SK-N-SH (cell line): Measurements from ENCODE around the gene ATP2C1. TPM values are rescaled to one million over a fixed set of nuclear protein-coding genes. Genes with fewer than 3 reads are reported as not detected.

Experiments used
- CTCF ChIA-PET: fragments of 300-600, 350-600 bp; formaldehyde crosslinking; extraction: SDS; loops from one replicate; lab custom pipeline; 2021; lab: Yijun Ruan, JAX
- POLR2A ChIA-PET: fragments of 350-600 bp; sonication (Branson Sonifier 250); formaldehyde crosslinking; extraction: SDS; loops from one replicate; lab custom pipeline; 2020; ENCODE audit warnings: antibody characterized with exemption, inconsistent platforms; lab: Yijun Ruan, JAX
- DNase-seq: peaks from one replicate; pipeline ENCODE4 v3.0.0; 2012
- H2AFZ ChIP-seq: fragments of 200-600 bp; sonication (generic); 2 replicates; pipeline ENCODE4 v1.8.1; 2016; ENCODE audit warnings: antibody characterized with exemption, mild to moderate bottlenecking, low read depth
- H3F3A ChIP-seq: fragments of 200-600 bp; sonication (generic); replicated peaks from 2 replicates; pipeline ENCODE3; 2016; ENCODE audit warnings: antibody characterized with exemption, mild to moderate bottlenecking; ENCODE audit not compliant: insufficient read depth
- H3K27ac ChIP-seq, 2 experiments: fragments of 200-500 bp in 1 of 2; fragments of 200-600 bp in 1 of 2; sonication (Bioruptor generic) in 1 of 2; sonication (generic), shearing (Covaris generic) in 1 of 2; 2 replicates each; pipeline versions ENCODE4 v1.5.1 to v1.6.1; 2014 to 2016; ENCODE audit warnings: low read depth in 2 of 2, inconsistent platforms in 1 of 2, low read length in 1 of 2, mild to moderate bottlenecking in 1 of 2, mixed read lengths in 1 of 2
- H3K27me3 ChIP-seq: fragments of 200-600 bp; sonication (generic), shearing (Covaris generic); 2 replicates; pipeline ENCODE4 v1.6.1; 2016; ENCODE audit warnings: mixed run types; ENCODE audit not compliant: insufficient read depth
- H3K36me3 ChIP-seq, 2 experiments: fragments of 200-500 bp in 1 of 2; fragments of 200-600 bp in 1 of 2; sonication (Bioruptor generic) in 1 of 2; sonication (generic) in 1 of 2; replicated peaks in 1 of 2; 2 replicates each; pipeline versions ENCODE3 to v1.5.1; 2014 to 2016; ENCODE audit warnings: low read length in 1 of 2, mild to moderate bottlenecking in 1 of 2; ENCODE audit not compliant: insufficient read depth in 2 of 2, control insufficient read depth in 1 of 2
- H3K4me1 ChIP-seq, 2 experiments: fragments of 200-500 bp in 1 of 2; fragments of 200-600 bp in 1 of 2; sonication (Bioruptor generic) in 1 of 2; sonication (generic), shearing (Covaris generic) in 1 of 2; 2 replicates each; pipeline versions ENCODE4 v1.5.1 to v1.6.1; 2014 to 2016; ENCODE audit warnings: low read depth in 1 of 2, low read length in 1 of 2, mixed run types in 1 of 2; ENCODE audit not compliant: insufficient read depth in 2 of 2, control insufficient read depth in 1 of 2
- H3K4me2 ChIP-seq: fragments of 200-600 bp; sonication (generic), shearing (Covaris generic); 2 replicates; pipeline ENCODE4 v1.6.1; 2017; ENCODE audit warnings: mixed run types
- H3K4me3 ChIP-seq, 2 experiments: fragments of 200-500 bp in 1 of 2; fragments of 200-600 bp in 1 of 2; sonication (Bioruptor generic) in 1 of 2; sonication (generic), shearing (Covaris generic) in 1 of 2; 2 replicates each; pipeline versions ENCODE4 v1.5.1 to v1.8.1; 2014 to 2016; ENCODE audit warnings: low read depth in 2 of 2, inconsistent platforms in 1 of 2, low read length in 1 of 2, mild to moderate bottlenecking in 1 of 2, mixed read lengths in 1 of 2, moderate library complexity in 1 of 2
- H3K79me2 ChIP-seq: fragments of 200-600 bp; sonication (generic); 2 replicates; pipeline ENCODE4 v1.8.1; 2017; ENCODE audit warnings: mild to moderate bottlenecking; ENCODE audit not compliant: insufficient read depth
- H3K9ac ChIP-seq: fragments of 200-600 bp; sonication (generic); 2 replicates; pipeline ENCODE4 v1.6.1; 2017; ENCODE audit warnings: mixed run types
- H3K9me2 ChIP-seq: fragments of 200-600 bp; sonication (generic); 2 replicates; pipeline ENCODE4 v1.6.1; 2017; ENCODE audit warnings: mixed run types
- H3K9me3 ChIP-seq: fragments of 200-600 bp; sonication (generic); 2 replicates; pipeline ENCODE4 v1.6.1; 2017; ENCODE audit warnings: mixed run types, mild to moderate bottlenecking, moderate library complexity
- H4K20me1 ChIP-seq: fragments of 200-600 bp; sonication (generic); 2 replicates; pipeline ENCODE4 v1.6.1; 2017; ENCODE audit warnings: mild to moderate bottlenecking, mixed run types; ENCODE audit not compliant: insufficient read depth
- EZH2phosphoT487 ChIP-seq: fragments of 200-600 bp; sonication (generic); IDR thresholded peaks from 2 replicates; pipeline ENCODE4 v1.6.1; 2017; ENCODE audit warnings: low read depth, mixed run types, mild to moderate bottlenecking, antibody characterized with exemption, moderate library complexity, borderline replicate concordance
- FOSL2 ChIP-seq: IDR thresholded peaks from 2 replicates; pipeline ENCODE4 v1.4.0; 2012; ENCODE audit warnings: low read depth, mild to moderate bottlenecking, moderate library complexity, borderline replicate concordance
- FOXM1 ChIP-seq: IDR thresholded peaks from 2 replicates; pipeline ENCODE4 v1.4.0; 2012; ENCODE audit warnings: low read depth, mild to moderate bottlenecking
- MEF2A ChIP-seq: IDR thresholded peaks from 2 replicates; pipeline ENCODE4 v1.4.0; 2012; ENCODE audit warnings: low read depth, borderline replicate concordance
- NFIC ChIP-seq: IDR thresholded peaks from 2 replicates; pipeline ENCODE4 v1.4.0; 2012; ENCODE audit warnings: borderline replicate concordance
- NRF1 ChIP-seq: IDR thresholded peaks from 2 replicates; pipeline ENCODE4 v1.6.1; 2012; ENCODE audit warnings: low read depth, mild to moderate bottlenecking, low read length
- POLR2AphosphoS5 ChIP-seq: IDR thresholded peaks from 2 replicates; pipeline ENCODE4 v1.6.1; 2012; ENCODE audit warnings: low read depth, low read length
- RXRA ChIP-seq: IDR thresholded peaks from 2 replicates; pipeline ENCODE4 v1.4.0; 2012; ENCODE audit warnings: low read depth, mild to moderate bottlenecking, borderline replicate concordance
- SIN3A ChIP-seq: IDR thresholded peaks from 2 replicates; pipeline ENCODE4 v1.6.1; 2012; ENCODE audit warnings: low read depth, mild to moderate bottlenecking, low read length, moderate library complexity, borderline replicate concordance
- SMC3 ChIP-seq: IDR thresholded peaks from 2 replicates; pipeline ENCODE4 v1.6.1; 2012; ENCODE audit warnings: low read depth, low read length, improper control_type of control experiment
- TEAD4 ChIP-seq: IDR thresholded peaks from 2 replicates; pipeline ENCODE4 v1.4.0; 2012; ENCODE audit warnings: mild to moderate bottlenecking, borderline replicate concordance; ENCODE audit not compliant: insufficient read depth
- USF2 ChIP-seq: fragments of 150-350 bp; IDR thresholded peaks from 2 replicates; pipeline ENCODE4 v1.6.1; 2017; ENCODE audit warnings: antibody characterized with exemption, low read length, low read depth, borderline replicate concordance
- ZBTB33 ChIP-seq: IDR thresholded peaks from 2 replicates; pipeline ENCODE4 v1.4.0; 2012; ENCODE audit warnings: low read depth, borderline replicate concordance
- WGBS: methylation state at CpG from one replicate; pipeline ENCODE4 v1.1.6; 2017; ENCODE audit warnings: low lambda C conversion rate; 5-methylcytosine and 5-hydroxymethylcytosine counted together
- polyA plus RNA-seq, 3 experiments: library from polyadenylated mRNA; depleted of rRNA; stranded (reverse); fragments of >200 nt; gene quantifications; 2 replicates each; pipeline ENCODE4 v1.2.3, GENCODE V29; 2012
- TF ChIP-seq, protein P1 (sequence below): fragments of 150-350 bp; IDR thresholded peaks from 2 replicates; pipeline ENCODE4 v1.6.1; 2016; ENCODE audit warnings: mild to moderate bottlenecking, low read depth, low read length
- TF ChIP-seq, protein P2 (sequence below): IDR thresholded peaks from 2 replicates; pipeline ENCODE4 v1.6.1; 2012; ENCODE audit warnings: mild to moderate bottlenecking, low read depth, low read length, moderate library complexity

ATP2C1 gene
- polyA plus RNA-seq, 1 of the 3 experiments (the other 2 are of a cell fraction) = 35.6 TPM

DNA sequence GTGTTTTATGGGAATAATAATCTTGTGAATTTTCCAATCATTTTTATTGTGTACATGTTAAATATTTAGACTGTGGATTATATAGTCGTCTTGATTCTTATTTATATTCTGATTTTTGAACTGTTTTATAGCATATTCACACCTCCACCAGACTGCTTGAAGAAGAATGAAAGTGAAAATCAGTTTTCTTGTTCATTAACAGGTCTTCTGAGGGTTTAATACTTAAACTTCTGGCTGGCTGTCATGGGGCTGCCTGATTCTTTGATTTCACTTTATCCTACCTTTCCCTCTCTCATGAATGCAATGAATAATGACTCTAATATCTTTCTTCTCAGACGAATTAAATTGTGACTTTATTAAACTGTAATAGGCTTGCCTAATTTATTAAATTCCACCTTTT is 56.2 kb downstream of the ATP2C1 start:
- no peaks in the 10 kb centered on the region for H4K20me1 ChIP-seq
- peaks cover 59 to 66% of the 10 kb centered on the region in 2 experiments for H3K36me3 ChIP-seq
- DNase-seq = no peak
- no peaks in the 10 kb centered on the region for H3K9me2 ChIP-seq
- 84% methylated on average over 2 of the region's 2 CpGs for WGBS
- ChIA-PET POLR2A (no interaction called here), CTCF (interaction anchor here (1.2 kb wide), 1 partner anchor 56 kb away, joined by 3 read pairs; the partner anchor contains the start of gene ATP2C1)
- no peak overlapping the region for H2AFZ ChIP-seq
- TF ChIP-seq NFIC (no peak), NRF1 (no peak), ZBTB33 (no peak)
- TF ChIP-seq, protein P1, sequence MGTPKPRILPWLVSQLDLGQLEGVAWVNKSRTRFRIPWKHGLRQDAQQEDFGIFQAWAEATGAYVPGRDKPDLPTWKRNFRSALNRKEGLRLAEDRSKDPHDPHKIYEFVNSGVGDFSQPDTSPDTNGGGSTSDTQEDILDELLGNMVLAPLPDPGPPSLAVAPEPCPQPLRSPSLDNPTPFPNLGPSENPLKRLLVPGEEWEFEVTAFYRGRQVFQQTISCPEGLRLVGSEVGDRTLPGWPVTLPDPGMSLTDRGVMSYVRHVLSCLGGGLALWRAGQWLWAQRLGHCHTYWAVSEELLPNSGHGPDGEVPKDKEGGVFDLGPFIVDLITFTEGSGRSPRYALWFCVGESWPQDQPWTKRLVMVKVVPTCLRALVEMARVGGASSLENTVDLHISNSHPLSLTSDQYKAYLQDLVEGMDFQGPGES = no peak
- H3K9ac ChIP-seq = no peak overlapping the region
- peaks cover 7% of the 10 kb centered on the region; the same call in 1 of the 2 replicates for H3K79me2 ChIP-seq
- peaks cover 14% of the 10 kb centered on the region for H3F3A ChIP-seq
- no peak overlapping the region for H3K4me2 ChIP-seq
- H3K27ac ChIP-seq = peak overlapping the region in 1 of 2 experiments; percentile 31; a peak in 1 of 4 replicates
- H3K4me1 ChIP-seq = no peaks in the 10 kb centered on the region; a peak in 1 of 4 replicates
- peaks cover 9% of the 10 kb centered on the region for H3K9me3 ChIP-seq
- no peaks in the 10 kb centered on the region for H3K27me3 ChIP-seq
- H3K4me3 ChIP-seq = no peak overlapping the region

- ChIA-PET CTCF (no interaction called here), POLR2A (no interaction called here)
- Histone ChIP-seq H3K9ac (no peak overlapping the region), H3K4me3 (no peak overlapping the region), H3K36me3 (peaks cover 57 to 71% of the 10 kb centered on the region in 2 experiments), H4K20me1 (no peaks in the 10 kb centered on the region), H3K9me2 (no peaks in the 10 kb centered on the region), H3K4me1 (no peaks in the 10 kb centered on the region; a peak in 1 of 4 replicates), H3K27me3 (no peaks in the 10 kb centered on the region), H3K4me2 (no peak overlapping the region), H3F3A (peaks cover 14% of the 10 kb centered on the region), H3K27ac (peak overlapping the region in 1 of 2 experiments; percentile 31; a peak in 1 of 4 replicates), H2AFZ (no peak overlapping the region), H3K9me3 (peaks cover 9% of the 10 kb centered on the region), H3K79me2 (peaks cover 6% of the 10 kb centered on the region; the same call in 1 of the 2 replicates)
- DNase-seq = no peak
- TF ChIP-seq NRF1 (no peak), EZH2phosphoT487 (no peak), FOXM1 (no peak), FOSL2 (no peak), MEF2A (no peak), TEAD4 (no peak), USF2 (no peak), NFIC (no peak), RXRA (no peak), SMC3 (no peak), POLR2AphosphoS5 (no peak), SIN3A (no peak)
- TF ChIP-seq, protein P1 = no peak
- TF ChIP-seq, protein P2, sequence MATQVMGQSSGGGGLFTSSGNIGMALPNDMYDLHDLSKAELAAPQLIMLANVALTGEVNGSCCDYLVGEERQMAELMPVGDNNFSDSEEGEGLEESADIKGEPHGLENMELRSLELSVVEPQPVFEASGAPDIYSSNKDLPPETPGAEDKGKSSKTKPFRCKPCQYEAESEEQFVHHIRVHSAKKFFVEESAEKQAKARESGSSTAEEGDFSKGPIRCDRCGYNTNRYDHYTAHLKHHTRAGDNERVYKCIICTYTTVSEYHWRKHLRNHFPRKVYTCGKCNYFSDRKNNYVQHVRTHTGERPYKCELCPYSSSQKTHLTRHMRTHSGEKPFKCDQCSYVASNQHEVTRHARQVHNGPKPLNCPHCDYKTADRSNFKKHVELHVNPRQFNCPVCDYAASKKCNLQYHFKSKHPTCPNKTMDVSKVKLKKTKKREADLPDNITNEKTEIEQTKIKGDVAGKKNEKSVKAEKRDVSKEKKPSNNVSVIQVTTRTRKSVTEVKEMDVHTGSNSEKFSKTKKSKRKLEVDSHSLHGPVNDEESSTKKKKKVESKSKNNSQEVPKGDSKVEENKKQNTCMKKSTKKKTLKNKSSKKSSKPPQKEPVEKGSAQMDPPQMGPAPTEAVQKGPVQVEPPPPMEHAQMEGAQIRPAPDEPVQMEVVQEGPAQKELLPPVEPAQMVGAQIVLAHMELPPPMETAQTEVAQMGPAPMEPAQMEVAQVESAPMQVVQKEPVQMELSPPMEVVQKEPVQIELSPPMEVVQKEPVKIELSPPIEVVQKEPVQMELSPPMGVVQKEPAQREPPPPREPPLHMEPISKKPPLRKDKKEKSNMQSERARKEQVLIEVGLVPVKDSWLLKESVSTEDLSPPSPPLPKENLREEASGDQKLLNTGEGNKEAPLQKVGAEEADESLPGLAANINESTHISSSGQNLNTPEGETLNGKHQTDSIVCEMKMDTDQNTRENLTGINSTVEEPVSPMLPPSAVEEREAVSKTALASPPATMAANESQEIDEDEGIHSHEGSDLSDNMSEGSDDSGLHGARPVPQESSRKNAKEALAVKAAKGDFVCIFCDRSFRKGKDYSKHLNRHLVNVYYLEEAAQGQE = no peak
These were observed 56.8 kb downstream of the ATP2C1 start for GRCh38 chr3:130950641-130951040.
